T-cell (primary cell): ENCODE data around the gene SH3BGRL2. TPM values are rescaled to one million over a fixed set of nuclear protein-coding genes. Genes with fewer than 3 reads are reported as not detected.

Source experiments
- ATAC-seq, 4 experiments: fragments of 200-7000 bp in 3 of 4; fragments of 150-1000 bp in 1 of 4; cut with Tn5 transposase; replicated peaks in 1 of 4; 1 replicate in 3 of 4; 2 replicates in 1 of 4; pipeline ENCODE4 v1.10.0; 2021; ENCODE audit warnings: moderate library complexity in 3 of 4, mild to moderate bottlenecking in 2 of 4, moderate number of reproducible peaks in 1 of 4
- CTCF ChIA-PET, 2 donors: fragments of 300-600 bp; sonication (Branson Sonifier 250); formaldehyde crosslinking; loops; one replicate each; lab custom pipeline; 2022; ENCODE audit warnings: antibody characterized with exemption in 2 of 2; lab: Charles Lee
- POLR2A ChIA-PET, 2 donors: fragments of 300-600 bp; sonication (Branson Sonifier 250); formaldehyde crosslinking; loops; one replicate each; lab custom pipeline; 2022; ENCODE audit warnings: antibody characterized with exemption in 2 of 2; lab: Charles Lee
- DNase-seq, 35 experiments: peaks; one replicate each; pipeline versions ENCODE4 v3.0.0 to v3.0.0-alpha.2; 2013 to 2023
- H3K27ac ChIP-seq: one replicate; pipeline ENCODE4 v1.5.1; 2013; ENCODE audit warnings: low read length
- H3K27me3 ChIP-seq, 2 experiments: replicated peaks in 1 of 2; 1 replicate in 1 of 2; 2 replicates in 1 of 2; pipeline versions ENCODE4 v1.6.1 to v1.7.0; 2013; ENCODE audit warnings: low read length in 1 of 2, mixed read lengths in 1 of 2; ENCODE audit not compliant: control insufficient read depth in 2 of 2, insufficient read depth in 2 of 2; ENCODE audit errors: extremely low read depth in 1 of 2
- H3K36me3 ChIP-seq, 2 donors: 1 replicate in 1 of 2; 2 replicates in 1 of 2; pipeline versions ENCODE4 v1.6.1 to v1.7.0; 2013; ENCODE audit warnings: low read length in 1 of 2; ENCODE audit not compliant: control insufficient read depth in 2 of 2, insufficient read depth in 1 of 2; ENCODE audit errors: extremely low read depth in 1 of 2
- H3K4me1 ChIP-seq, 2 experiments: 1 replicate in 1 of 2; 2 replicates in 1 of 2; pipeline versions ENCODE4 v1.6.1 to v1.7.0; 2013; ENCODE audit warnings: low read length in 2 of 2, mixed read lengths in 1 of 2; ENCODE audit not compliant: insufficient read depth in 2 of 2, control insufficient read depth in 1 of 2; ENCODE audit errors: extremely low read depth in 1 of 2
- H3K4me3 ChIP-seq, 2 donors: 1 replicate in 1 of 2; 2 replicates in 1 of 2; pipeline versions ENCODE4 v1.5.1 to v1.7.0; 2013; ENCODE audit warnings: mild to moderate bottlenecking in 2 of 2, low read length in 1 of 2, moderate library complexity in 1 of 2; ENCODE audit not compliant: control insufficient read depth in 1 of 2; ENCODE audit errors: extremely low read depth in 1 of 2
- H3K9me3 ChIP-seq: 2 replicates; pipeline ENCODE4 v1.7.0; 2013
- H3K27ac Mint-ChIP-seq, 2 donors: one replicate each; pipeline ENCODE4 v1.8.0; 2020 to 2021; ENCODE audit warnings: mild to moderate bottlenecking in 2 of 2, mixed read lengths in 2 of 2
- H3K27me3 Mint-ChIP-seq, 2 donors: one replicate each; pipeline ENCODE4 v1.8.0; 2021 to 2022; ENCODE audit warnings: mixed read lengths in 2 of 2
- H3K36me3 Mint-ChIP-seq: one replicate; pipeline ENCODE4 v1.8.0; 2021; ENCODE audit warnings: mixed read lengths
- H3K4me1 Mint-ChIP-seq, 3 donors: one replicate each; pipeline ENCODE4 v1.8.0; 2020 to 2022; ENCODE audit warnings: mixed read lengths in 3 of 3, mild to moderate bottlenecking in 1 of 3
- H3K4me3 Mint-ChIP-seq, 3 donors: one replicate each; pipeline ENCODE4 v1.8.0; 2020 to 2022; ENCODE audit warnings: mild to moderate bottlenecking in 3 of 3, mixed read lengths in 3 of 3, moderate library complexity in 3 of 3
- H3K9me3 Mint-ChIP-seq, 3 donors: one replicate each; pipeline ENCODE4 v1.8.0; 2020 to 2022; ENCODE audit warnings: mixed read lengths in 3 of 3
- WGBS: methylation state at CpG from one replicate; pipeline ENCODE4 v1.1.5; 2013; ENCODE audit warnings: missing lambda C conversion rate; ENCODE audit not compliant: insufficient coverage; 5-methylcytosine and 5-hydroxymethylcytosine counted together
- total RNA-seq, 35 experiments: library from RNA in 6 of 35; stranded (reverse) in 6 of 35; fragments of 120-200 nt in 1 of 35; gene quantifications; one replicate each; pipeline versions ENCODE4 v1.2.1 to v1.2.4 and lab custom pipeline; 2013 to 2026

Gene SH3BGRL2
- total RNA-seq, 5 donors from 2014 or later (not counting 1 experiment from before 2014, with no cell fraction given): 0.53 to 8.9 (median 1.4) TPM

DNA sequence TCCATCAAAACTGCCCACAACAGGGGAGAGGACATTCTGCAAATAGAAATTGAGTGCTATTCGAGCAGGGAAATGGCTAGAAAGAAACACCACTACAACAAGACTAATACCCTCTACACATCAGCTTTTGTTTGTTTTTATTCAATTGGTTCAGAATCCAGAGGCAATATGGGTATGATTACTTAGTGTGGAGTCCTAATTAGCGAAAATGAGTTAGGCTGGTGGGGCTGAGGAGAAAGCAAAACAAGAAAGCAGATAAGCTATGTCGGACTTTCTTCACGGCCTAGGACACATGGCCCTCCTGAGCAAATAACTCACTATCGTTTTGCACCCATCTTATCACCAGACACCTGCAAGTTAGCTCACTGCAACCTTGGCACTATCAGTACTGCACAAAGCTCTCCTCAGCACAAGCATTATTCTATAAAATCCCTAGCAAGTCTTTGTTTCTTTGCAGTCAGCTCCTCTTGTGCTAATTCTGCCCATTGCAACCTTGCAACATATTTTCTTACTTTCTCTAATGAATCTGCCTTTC lies 31.3 kb upstream of the SH3BGRL2 start:
- Mint-ChIP-seq H3K4me3 (no peak overlapping the region), H3K9me3 (no peaks in the 10 kb centered on the region), H3K27me3 (no peaks in the 10 kb centered on the region), H3K36me3 (no peaks in the 10 kb centered on the region), H3K4me1 (peaks cover 0 to 2% (median 0%) of the 10 kb centered on the region in 3 donors), H3K27ac (no peak overlapping the region)
- Histone ChIP-seq H3K27me3 (no peaks in the 10 kb centered on the region), H3K27ac (no peak overlapping the region), H3K4me3 (no peak overlapping the region), H3K36me3 (no peaks in the 10 kb centered on the region), H3K4me1 (no peaks in the 10 kb centered on the region), H3K9me3 (no peaks in the 10 kb centered on the region)
- 67% methylated on average over 3 of the region's 5 CpGs for WGBS
- no peak for DNase-seq
- ATAC-seq: no peak
- ChIA-PET POLR2A (no interaction called here), CTCF (interaction anchor here in 1 of 2 donors (0.7 kb wide), 1 partner anchor 16 kb away, joined by 4 read pairs; no protein-coding TSS in a partner anchor)

DNA sequence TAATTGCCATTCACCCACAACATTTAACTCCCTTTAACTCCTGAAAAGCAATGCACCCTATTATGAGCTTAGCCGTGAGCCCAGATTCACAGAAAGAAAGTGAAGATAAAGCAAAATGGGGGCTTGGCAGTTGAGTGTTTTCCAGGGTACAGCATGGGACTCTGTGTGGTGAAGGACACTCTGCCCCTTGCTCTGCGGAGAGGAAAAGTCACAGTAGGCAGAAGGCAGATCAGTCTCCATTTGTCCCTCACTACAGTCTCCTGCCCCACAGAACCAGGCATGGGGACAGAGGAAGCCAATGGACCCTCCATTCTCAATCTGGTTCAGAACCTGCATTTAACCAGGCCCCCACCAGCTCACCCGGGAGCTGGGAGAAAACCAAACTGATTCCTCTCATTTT lies 30.8 kb upstream of the SH3BGRL2 start:
- no peaks in the 10 kb centered on the region for H3K27me3 ChIP-seq
- no peak for ATAC-seq
- Mint-ChIP-seq H3K4me1 (peaks cover 0 to 2% (median 0%) of the 10 kb centered on the region in 3 donors), H3K36me3 (no peaks in the 10 kb centered on the region), H3K27ac (no peak overlapping the region), H3K27me3 (no peaks in the 10 kb centered on the region), H3K9me3 (no peaks in the 10 kb centered on the region), H3K4me3 (no peak overlapping the region)
- H3K9me3 ChIP-seq: no peaks in the 10 kb centered on the region
- CTCF ChIA-PET: interaction anchor here in 1 of 2 donors (0.6 kb wide), 1 partner anchor 262 kb away, joined by 4 read pairs; no protein-coding TSS in a partner anchor
- no peak for DNase-seq
- no peaks in the 10 kb centered on the region for H3K4me1 ChIP-seq
- no peaks in the 10 kb centered on the region for H3K36me3 ChIP-seq
- H3K4me3 ChIP-seq: no peak overlapping the region
- WGBS: no CpG with 5 or more reads among the region's 3 CpGs
- POLR2A ChIA-PET: no interaction called here
- no peak overlapping the region for H3K27ac ChIP-seq

- H3K36me3 Mint-ChIP-seq: no peaks in the 10 kb centered on the region
- ATAC-seq (no peak), DNase-seq (no peak)
- H3K27me3 ChIP-seq: no peaks in the 10 kb centered on the region
- ChIA-PET POLR2A (no interaction called here), CTCF (interaction anchor here in 1 of 2 donors (0.6 kb wide), 1 partner anchor 263 kb away, joined by 4 read pairs; no protein-coding TSS in a partner anchor)
- H3K4me3 Mint-ChIP-seq: no peak overlapping the region
- H3K9me3 Mint-ChIP-seq: no peaks in the 10 kb centered on the region
- no peaks in the 10 kb centered on the region for H3K4me1 ChIP-seq
- H3K27ac ChIP-seq: no peak overlapping the region
- H3K27me3 Mint-ChIP-seq: no peaks in the 10 kb centered on the region
- no peak overlapping the region for H3K27ac Mint-ChIP-seq
- 94% methylated on average over 2 of the region's 3 CpGs for WGBS
- no peak overlapping the region for H3K4me3 ChIP-seq
- H3K4me1 Mint-ChIP-seq: peaks cover 0 to 2% (median 0%) of the 10 kb centered on the region in 3 donors
- H3K36me3 ChIP-seq: no peaks in the 10 kb centered on the region
- H3K9me3 ChIP-seq: no peaks in the 10 kb centered on the region
Observed at GRCh38 chr6:79600812-79601609, 30.1 kb upstream of the SH3BGRL2 start.

GRCh38 chr6:79602859-79603258 lies 28.3 kb upstream of the SH3BGRL2 start:
- no peaks in the 10 kb centered on the region for H3K9me3 Mint-ChIP-seq
- ChIA-PET CTCF (no interaction called here), POLR2A (no interaction called here)
- no peak for ATAC-seq
- DNase-seq: no peak
- H3K36me3 Mint-ChIP-seq: no peaks in the 10 kb centered on the region
- Histone ChIP-seq H3K9me3 (no peaks in the 10 kb centered on the region), H3K4me3 (no peak overlapping the region), H3K27me3 (no peaks in the 10 kb centered on the region), H3K4me1 (no peaks in the 10 kb centered on the region), H3K27ac (no peak overlapping the region), H3K36me3 (no peaks in the 10 kb centered on the region)
- no peak overlapping the region for H3K4me3 Mint-ChIP-seq
- no peaks in the 10 kb centered on the region for H3K27me3 Mint-ChIP-seq
- no peak overlapping the region for H3K27ac Mint-ChIP-seq
- H3K4me1 Mint-ChIP-seq: peaks cover 0 to 2% (median 0%) of the 10 kb centered on the region in 3 donors

DNA sequence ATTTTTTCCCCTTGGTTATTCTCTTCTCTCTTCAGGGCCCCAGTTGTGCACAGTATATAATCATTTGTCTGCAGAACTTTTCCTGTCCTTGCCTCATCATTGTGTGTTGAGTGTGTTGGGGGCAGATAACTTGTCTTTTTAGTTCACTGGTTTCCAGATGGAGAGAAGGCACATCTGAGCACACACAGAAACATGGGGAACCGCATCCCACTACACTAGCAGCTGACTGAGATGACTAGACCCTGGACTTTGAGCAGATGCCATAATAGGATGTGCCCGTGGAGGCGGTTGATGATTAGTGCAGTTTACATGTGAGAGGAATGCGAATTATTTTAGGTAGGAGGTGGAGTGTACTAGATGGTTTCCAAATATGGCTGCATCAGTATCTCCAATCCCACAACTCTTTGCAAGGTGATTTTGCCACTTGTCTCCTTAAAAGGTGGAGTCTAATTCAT lies 26.5 kb upstream of the SH3BGRL2 start:
- no peaks in the 10 kb centered on the region for H3K27me3 ChIP-seq
- H3K4me1 ChIP-seq: no peaks in the 10 kb centered on the region
- CTCF ChIA-PET: no interaction called here
- no peaks in the 10 kb centered on the region for H3K9me3 ChIP-seq
- no peak overlapping the region for H3K4me3 ChIP-seq
- H3K36me3 ChIP-seq: no peaks in the 10 kb centered on the region
- WGBS: no CpG with 5 or more reads among the region's 4 CpGs
- no peaks in the 10 kb centered on the region for H3K27me3 Mint-ChIP-seq
- H3K27ac ChIP-seq: no peak overlapping the region
- POLR2A ChIA-PET: no interaction called here
- H3K36me3 Mint-ChIP-seq: no peaks in the 10 kb centered on the region
- peaks cover 0 to 2% (median 0%) of the 10 kb centered on the region in 3 donors for H3K4me1 Mint-ChIP-seq
- DNase-seq: no peak
- no peak overlapping the region for H3K27ac Mint-ChIP-seq
- no peak for ATAC-seq
- H3K4me3 Mint-ChIP-seq: no peak overlapping the region
- H3K9me3 Mint-ChIP-seq: no peaks in the 10 kb centered on the region

DNA sequence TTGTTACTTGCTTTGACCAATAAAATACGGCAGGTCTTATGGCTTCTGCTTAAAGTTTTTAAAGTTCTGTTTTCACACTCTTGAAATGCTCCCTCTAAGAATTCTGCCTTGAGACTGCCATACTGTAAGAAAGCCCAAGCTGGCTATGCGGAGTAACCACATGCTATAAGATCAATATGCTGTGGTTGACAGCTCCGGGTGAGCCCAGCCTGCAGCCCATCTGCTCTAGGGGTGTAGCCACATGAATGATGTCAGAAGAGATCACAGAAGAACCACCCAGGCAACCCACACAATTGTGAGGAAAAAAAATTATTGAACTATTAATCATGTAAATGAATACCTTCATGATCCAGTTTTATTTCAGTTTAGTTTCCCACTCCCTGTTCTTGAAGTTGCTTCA lies 26.1 kb upstream of the SH3BGRL2 start:
- H3K9me3 Mint-ChIP-seq: no peaks in the 10 kb centered on the region
- no peak for DNase-seq

More for the DNA sequence above, 26.1 kb upstream of the SH3BGRL2 start:
- no peak overlapping the region for H3K27ac Mint-ChIP-seq
- H3K27me3 Mint-ChIP-seq: no peaks in the 10 kb centered on the region
- no peak overlapping the region for H3K27ac ChIP-seq
- 100% methylated on average over 1 of the region's 3 CpGs for WGBS
- H3K36me3 ChIP-seq: no peaks in the 10 kb centered on the region
- H3K4me3 Mint-ChIP-seq: no peak overlapping the region
- no peaks in the 10 kb centered on the region for H3K27me3 ChIP-seq
- CTCF ChIA-PET: no interaction called here
- POLR2A ChIA-PET: no interaction called here
- H3K4me1 ChIP-seq: no peaks in the 10 kb centered on the region
- H3K4me3 ChIP-seq: no peak overlapping the region
- no peak for ATAC-seq
- H3K4me1 Mint-ChIP-seq: peaks cover 0 to 2% (median 0%) of the 10 kb centered on the region in 3 donors
- no peaks in the 10 kb centered on the region for H3K9me3 ChIP-seq
- no peaks in the 10 kb centered on the region for H3K36me3 Mint-ChIP-seq
